A549 (cell line): ENCODE measurements around the gene CNDP1. TPM values are rescaled to one million over a fixed set of nuclear protein-coding genes. Genes with fewer than 3 reads are reported as not detected.

Experiments
- ATAC-seq, 2 experiments: fragments of 200-7000 bp in 1 of 2; fragments of >200 bp in 1 of 2; cut with Nextera tagmentation in 1 of 2; cut with Tn5 transposase in 1 of 2; 3 replicates each; pipeline versions ENCODE4 v1.8.0 to v1.9.1; 2018 to 2020; ENCODE audit warnings: mild to moderate bottlenecking in 1 of 2, moderate library complexity in 1 of 2
- CTCF ChIA-PET: fragments of 300-600 bp; sonication (Branson Sonifier 250); formaldehyde crosslinking; extraction: SDS; loops from one replicate; lab custom pipeline; 2021; ENCODE audit warnings: antibody characterized with exemption, inconsistent platforms; lab: Yijun Ruan, JAX
- POLR2A ChIA-PET: fragments of 350-600 bp; formaldehyde crosslinking; extraction: SDS; loops from one replicate; lab custom pipeline; 2021; ENCODE audit warnings: antibody characterized with exemption, inconsistent platforms; lab: Yijun Ruan, JAX
- DNase-seq, 2 experiments: peaks; one replicate each; pipeline versions ENCODE4 v3.0.0 to v3.0.0-alpha.2; 2011 to 2016; ENCODE audit warnings: low read depth in 1 of 2, low spot score in 1 of 2
- FAIRE-seq: peaks from 2 replicates; lab custom pipeline; 2011; peaks lifted over from hg19 to GRCh38; lab: Jason Lieb, UNC
- H3K27ac ChIP-seq, 2 experiments: fragments of >200 bp; sonication (Bioruptor Twin); formaldehyde crosslinking; 3 replicates each; pipeline ENCODE4 v1.5.1; 2016 to 2017
- H3K4me1 ChIP-seq: fragments of >200 bp; sonication (Bioruptor Twin); formaldehyde crosslinking; 3 replicates; pipeline ENCODE4 v1.6.1; 2016
- H3K4me2 ChIP-seq: fragments of >200 bp; sonication (Bioruptor Twin); formaldehyde crosslinking; 3 replicates; pipeline ENCODE4 v1.6.1; 2016
- H3K4me3 ChIP-seq: fragments of >200 bp; sonication (Bioruptor Twin); formaldehyde crosslinking; 3 replicates; pipeline ENCODE4 v1.5.1; 2016
- H3K9me3 ChIP-seq: fragments of >200 bp; sonication (Bioruptor Twin); formaldehyde crosslinking; 3 replicates; pipeline ENCODE4 v1.6.1; 2016
- CBX2 ChIP-seq: fragments of 200-600 bp; sonication (generic); IDR thresholded peaks from 2 replicates; pipeline ENCODE4 v1.6.1; 2016; ENCODE audit warnings: low read depth, mild to moderate bottlenecking, borderline replicate concordance
- CHD2 ChIP-seq: fragments of 150-350 bp; IDR thresholded peaks from 2 replicates; pipeline ENCODE4 v1.6.1; 2014; ENCODE audit warnings: low read length; ENCODE audit not compliant: partially characterized antibody
- EHMT2 ChIP-seq: fragments of 200-600 bp; sonication (generic); IDR thresholded peaks from 2 replicates; pipeline ENCODE4 v1.6.1; 2016; ENCODE audit warnings: antibody characterized with exemption, low read depth, mild to moderate bottlenecking, moderate library complexity
- ESRRA ChIP-seq: fragments of 150-350 bp; IDR thresholded peaks from 2 replicates; pipeline ENCODE4 v1.6.1; 2014; ENCODE audit warnings: mild to moderate bottlenecking, low read length, borderline replicate concordance
- FOXS1 ChIP-seq: fragments of 250-450 bp; sonication (Bioruptor Pico); IDR thresholded peaks from 2 replicates; pipeline ENCODE4 v1.5.0; 2020; ENCODE audit warnings: mild to moderate bottlenecking, moderate library complexity
- HDAC2 ChIP-seq: fragments of 200-600 bp; sonication (generic); IDR thresholded peaks from 2 replicates; pipeline ENCODE4 v1.6.1; 2016
- HEYL ChIP-seq: fragments of 250-450 bp; sonication (Bioruptor Pico); IDR thresholded peaks from 2 replicates; pipeline ENCODE4 v1.8.0; 2021; ENCODE audit warnings: mild to moderate bottlenecking, moderate library complexity
- HOXA7 ChIP-seq: fragments of 250-450 bp; sonication (Bioruptor Pico); IDR thresholded peaks from 2 replicates; pipeline ENCODE4 v1.5.0; 2020; ENCODE audit warnings: mild to moderate bottlenecking, moderate library complexity
- HOXB13 ChIP-seq: fragments of 250-450 bp; sonication (Bioruptor Pico); IDR thresholded peaks from 2 replicates; pipeline ENCODE4 v1.5.0; 2020; ENCODE audit warnings: low read depth, mild to moderate bottlenecking, moderate library complexity
- HOXB5 ChIP-seq: fragments of 250-450 bp; sonication (Bioruptor Pico); IDR thresholded peaks from 2 replicates; pipeline ENCODE4 v1.5.0; 2020; ENCODE audit warnings: mild to moderate bottlenecking, moderate library complexity
- JUN ChIP-seq, 2 experiments: fragments of >200 bp; sonication (Bioruptor Twin); formaldehyde crosslinking; IDR thresholded peaks; 2 replicates in 1 of 2; 3 replicates in 1 of 2; pipeline ENCODE4 v1.6.1; 2016 to 2017
- KDM1A ChIP-seq: fragments of 200-600 bp; sonication (generic); IDR thresholded peaks from 2 replicates; pipeline ENCODE4 v1.6.1; 2016; ENCODE audit warnings: low read depth, mild to moderate bottlenecking
- MAFK ChIP-seq: fragments of 450-650 bp; IDR thresholded peaks from 2 replicates; pipeline ENCODE4 v1.6.1; 2014; ENCODE audit not compliant: partially characterized antibody
- RARB ChIP-seq: fragments of 250-450 bp; sonication (Bioruptor Pico); IDR thresholded peaks from 2 replicates; pipeline ENCODE4 v1.8.0; 2021; ENCODE audit warnings: mild to moderate bottlenecking, moderate library complexity
- RNF2 ChIP-seq: fragments of 200-600 bp; sonication (generic); IDR thresholded peaks from 2 replicates; pipeline ENCODE4 v1.6.1; 2016; ENCODE audit warnings: low read depth, mild to moderate bottlenecking, antibody characterized with exemption, moderate library complexity, borderline replicate concordance
- SMC3 ChIP-seq: fragments of >200 bp; sonication (Bioruptor Twin); formaldehyde crosslinking; IDR thresholded peaks from 3 replicates; pipeline ENCODE4 v1.6.1; 2018; ENCODE audit warnings: inconsistent platforms
- TFCP2L1 ChIP-seq: fragments of 250-450 bp; sonication (Bioruptor Pico); IDR thresholded peaks from 2 replicates; pipeline ENCODE4 v1.5.0; 2021; ENCODE audit warnings: mild to moderate bottlenecking
- ZSCAN20 ChIP-seq: fragments of 250-450 bp; sonication (Bioruptor Pico); IDR thresholded peaks from 2 replicates; pipeline ENCODE4 v1.8.0; 2022; ENCODE audit warnings: mild to moderate bottlenecking, moderate library complexity
- WGBS: methylation state at CpG from one replicate; pipeline ENCODE4 v1.1.6; 2017; ENCODE audit errors: missing lambda C conversion rate; 5-methylcytosine and 5-hydroxymethylcytosine counted together
- polyA plus RNA-seq, 4 experiments: library from polyadenylated mRNA; depleted of rRNA in 3 of 4; stranded (reverse); fragments of >200 nt; fragmentation: RNase III in 1 of 4; extraction: RNeasy Plus Mini Kit Qiagen cat#74134 plus additional on column Dnase treatment in 1 of 4; gene quantifications; 2 replicates in 3 of 4; 3 replicates in 1 of 4; pipeline ENCODE4 v1.2.3, GENCODE V29; 2011 to 2017
- TF ChIP-seq, protein P1 (sequence below): IDR thresholded peaks from 2 replicates; pipeline ENCODE4 v1.6.1; 2012
- TF ChIP-seq, protein P2 (sequence below): fragments of >200 bp; sonication (Bioruptor Twin); formaldehyde crosslinking; IDR thresholded peaks from 3 replicates; pipeline ENCODE4 v1.6.1; 2016
- TF ChIP-seq, protein P3 (sequence below): IDR thresholded peaks from 2 replicates; pipeline ENCODE4 v1.6.1; 2012; ENCODE audit warnings: low read depth, borderline replicate concordance
- TF ChIP-seq, protein P4 (sequence below): IDR thresholded peaks from 2 replicates; pipeline ENCODE4 v1.6.1; 2012

CNDP1 gene
- polyA plus RNA-seq, 2 of the 4 experiments (the other 2 are of a cell fraction) = 0.16 TPM; not detected in 1

DNA sequence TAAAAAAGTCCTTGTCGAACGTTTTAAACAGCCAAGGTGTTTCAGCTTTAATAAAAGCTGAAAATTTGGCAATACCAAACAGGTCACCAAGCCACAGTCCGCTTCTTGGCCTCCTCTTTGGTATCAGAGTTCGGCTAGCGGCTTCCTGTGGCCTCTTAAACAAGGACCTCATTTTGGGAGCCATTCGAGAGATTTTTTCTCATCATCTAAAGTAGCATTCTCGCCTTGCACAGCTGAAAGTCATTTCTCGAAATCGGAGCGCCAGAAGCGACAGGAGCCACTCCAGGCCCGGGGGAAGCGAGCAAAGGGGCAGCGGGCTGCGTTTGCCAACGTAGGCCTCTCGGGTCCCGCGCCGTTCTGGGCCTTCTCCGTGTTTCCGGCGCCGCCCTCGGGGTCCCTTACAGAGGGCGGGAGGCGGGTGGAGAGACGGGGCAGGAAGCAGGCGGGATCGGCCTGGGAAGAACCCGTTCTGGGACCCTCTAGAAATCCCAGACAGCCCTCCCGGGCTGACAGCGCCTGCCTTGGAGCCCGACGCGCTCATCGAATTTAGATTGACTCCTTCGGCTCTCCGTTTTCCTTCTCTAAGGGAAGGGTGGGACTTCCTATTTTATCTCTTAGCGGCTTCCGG lies 62.8 kb downstream of the CNDP1 start (continued):
- TF ChIP-seq, protein P1, sequence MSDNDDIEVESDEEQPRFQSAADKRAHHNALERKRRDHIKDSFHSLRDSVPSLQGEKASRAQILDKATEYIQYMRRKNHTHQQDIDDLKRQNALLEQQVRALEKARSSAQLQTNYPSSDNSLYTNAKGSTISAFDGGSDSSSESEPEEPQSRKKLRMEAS = peak; percentile 69
- no peak for TF ChIP-seq EHMT2

DNA sequence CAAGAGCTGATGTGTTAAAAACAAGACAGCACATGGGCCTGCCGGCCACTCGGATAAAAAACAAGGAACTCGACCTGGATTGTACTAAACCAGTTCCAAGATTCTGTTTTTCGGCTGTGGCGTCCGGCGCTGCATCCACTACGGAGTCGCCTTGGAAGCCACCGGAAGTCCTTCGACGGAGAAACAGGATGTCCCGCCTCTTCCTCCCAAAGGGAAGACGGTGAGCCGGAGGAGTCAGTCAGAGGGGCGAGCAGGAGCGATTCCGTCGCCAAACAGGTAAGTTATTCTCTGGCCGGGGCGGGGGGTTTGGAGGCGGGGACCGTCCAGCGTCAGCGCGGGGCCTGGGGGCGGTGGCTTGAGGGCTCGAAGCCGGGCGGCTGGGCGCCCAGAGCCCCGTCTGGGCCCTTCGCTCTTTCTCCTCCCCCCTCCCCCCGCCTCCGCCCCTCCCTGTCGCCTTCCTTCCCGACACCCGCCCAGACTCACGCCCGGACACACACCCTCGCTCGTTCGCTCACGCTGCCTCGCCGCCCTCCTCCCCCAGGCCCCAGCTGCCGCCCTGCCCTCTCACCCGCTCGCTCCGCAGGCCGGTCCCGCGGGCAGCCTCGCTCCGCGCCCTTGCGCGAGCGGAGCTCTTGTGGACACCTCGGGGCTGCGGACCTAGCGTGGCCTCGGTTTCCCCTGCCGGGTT lies 63.5 kb downstream of the CNDP1 start, which contains the start of gene ZNF407:
Gene ZNF407 (plus strand): TSS at position 209 of the 688 bp plus-strand sequence. CDS start 33,150 bp downstream, outside the sequence.
- ChIA-PET POLR2A (interaction anchor here (1.1 kb wide), 1 partner anchor 23 kb away, joined by 3 read pairs; no protein-coding TSS in a partner anchor), CTCF (interaction anchor here (0.8 kb wide), 2 partner anchors 55 to 366 kb away, joined by 3 read pairs; no protein-coding TSS in a partner anchor)
- TF ChIP-seq ZSCAN20 (CRISPR knock-in tag) (no peak), HOXB5 (CRISPR knock-in tag) (no peak), HEYL (no peak), RARB (CRISPR knock-in tag) (no peak), JUN (IDR thresholded peaks at IDR 0.05) (peak in 1 of 2 experiments; percentile 41; a peak in 1 of 5 replicates)
- TF ChIP-seq, protein P2, sequence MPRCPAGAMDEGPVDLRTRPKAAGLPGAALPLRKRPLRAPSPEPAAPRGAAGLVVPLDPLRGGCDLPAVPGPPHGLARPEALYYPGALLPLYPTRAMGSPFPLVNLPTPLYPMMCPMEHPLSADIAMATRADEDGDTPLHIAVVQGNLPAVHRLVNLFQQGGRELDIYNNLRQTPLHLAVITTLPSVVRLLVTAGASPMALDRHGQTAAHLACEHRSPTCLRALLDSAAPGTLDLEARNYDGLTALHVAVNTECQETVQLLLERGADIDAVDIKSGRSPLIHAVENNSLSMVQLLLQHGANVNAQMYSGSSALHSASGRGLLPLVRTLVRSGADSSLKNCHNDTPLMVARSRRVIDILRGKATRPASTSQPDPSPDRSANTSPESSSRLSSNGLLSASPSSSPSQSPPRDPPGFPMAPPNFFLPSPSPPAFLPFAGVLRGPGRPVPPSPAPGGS = peak; percentile 39; the same call in 1 of the 3 replicates
- H3K27ac ChIP-seq = peak within 1 kb of the TSS; percentile 96 to 100
- FAIRE-seq (no peak), ATAC-seq (peak; percentile 90 to 93), DNase-seq (peak; percentile 57 to 92)
- peak within 1 kb of the TSS; percentile 86 for H3K4me2 ChIP-seq
- 0% methylated on average over 9 of the region's 64 CpGs for WGBS
- H3K9me3 ChIP-seq = peaks cover 5% of the 10 kb centered on the region; the same call in 1 of the 3 replicates
- H3K4me1 ChIP-seq = peaks cover 5% of the 10 kb centered on the region; the same call in 1 of the 3 replicates
- H3K4me3 ChIP-seq = peak within 1 kb of the TSS; percentile 76

DNA sequence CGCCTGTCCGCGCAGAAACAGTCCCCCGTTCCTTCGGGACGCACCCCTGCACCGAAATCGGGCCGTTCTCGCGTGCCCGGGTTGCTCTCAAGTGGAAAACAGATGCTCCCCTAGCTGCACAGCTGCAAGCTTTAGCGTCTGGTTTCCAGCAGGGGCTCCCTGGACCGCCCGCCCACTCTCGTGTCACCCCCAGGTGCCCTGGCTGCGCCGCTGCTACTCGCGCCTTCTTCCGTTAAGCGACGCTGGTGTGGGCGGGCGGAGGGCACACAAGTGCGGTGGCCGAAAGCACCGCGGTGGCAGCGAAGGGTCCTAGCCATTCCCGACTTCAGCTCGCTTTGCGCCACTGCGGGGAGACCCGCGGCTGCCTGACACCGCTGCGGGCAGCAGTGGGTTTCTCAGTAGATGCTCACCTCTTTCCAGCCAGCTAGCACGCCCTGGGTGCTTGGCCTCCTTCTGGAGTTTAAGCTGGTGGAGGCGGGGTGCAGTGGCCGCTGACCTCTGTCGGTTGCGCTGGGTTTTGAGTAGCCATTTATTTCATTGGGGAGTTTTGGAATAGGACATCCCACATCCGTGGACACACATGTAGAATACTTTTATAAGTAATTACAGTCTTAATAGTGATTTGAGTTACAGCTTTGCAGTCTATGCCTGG lies 64.2 kb downstream of the CNDP1 start:
- ChIA-PET POLR2A (interaction anchor here (1.1 kb wide), 1 partner anchor 22 kb away, joined by 3 read pairs; no protein-coding TSS in a partner anchor), CTCF (interaction anchor here (0.8 kb wide), 2 partner anchors 55 to 365 kb away, joined by 3 read pairs; no protein-coding TSS in a partner anchor)
- peak; percentile 31 to 51 for DNase-seq
- Histone ChIP-seq H3K4me2 (peak overlapping the region; percentile 86), H3K9me3 (0 out of 3 replicates have a peak, but pooled peaks cover 3% of the 10 kb centered on the region), H3K27ac (peak overlapping the region; percentile 96 to 100), H3K4me1 (peaks cover 5% of the 10 kb centered on the region; the same call in 1 of the 3 replicates), H3K4me3 (peak overlapping the region; percentile 76)
- no peak for FAIRE-seq
- 0% methylated on average over 5 of the region's 44 CpGs for WGBS
- peak; percentile 73 to 74 for ATAC-seq
- no peak for TF ChIP-seq TFCP2L1 (CRISPR knock-in tag)
- TF ChIP-seq SMC3 = no peak
- TF ChIP-seq JUN (IDR thresholded peaks at IDR 0.05) = 0 out of 5 replicates have a peak, but pooled peaks of 1 of the 2 experiments have one; percentile 3
- no peak for TF ChIP-seq CHD2
- TF ChIP-seq, protein P3, sequence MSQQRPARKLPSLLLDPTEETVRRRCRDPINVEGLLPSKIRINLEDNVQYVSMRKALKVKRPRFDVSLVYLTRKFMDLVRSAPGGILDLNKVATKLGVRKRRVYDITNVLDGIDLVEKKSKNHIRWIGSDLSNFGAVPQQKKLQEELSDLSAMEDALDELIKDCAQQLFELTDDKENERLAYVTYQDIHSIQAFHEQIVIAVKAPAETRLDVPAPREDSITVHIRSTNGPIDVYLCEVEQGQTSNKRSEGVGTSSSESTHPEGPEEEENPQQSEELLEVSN = no peak
- TF ChIP-seq ESRRA = no peak
- no peak for TF ChIP-seq CBX2
- TF ChIP-seq HOXA7 (CRISPR knock-in tag) = no peak
- TF ChIP-seq, all 56 proteins: peak for 1

DNA sequence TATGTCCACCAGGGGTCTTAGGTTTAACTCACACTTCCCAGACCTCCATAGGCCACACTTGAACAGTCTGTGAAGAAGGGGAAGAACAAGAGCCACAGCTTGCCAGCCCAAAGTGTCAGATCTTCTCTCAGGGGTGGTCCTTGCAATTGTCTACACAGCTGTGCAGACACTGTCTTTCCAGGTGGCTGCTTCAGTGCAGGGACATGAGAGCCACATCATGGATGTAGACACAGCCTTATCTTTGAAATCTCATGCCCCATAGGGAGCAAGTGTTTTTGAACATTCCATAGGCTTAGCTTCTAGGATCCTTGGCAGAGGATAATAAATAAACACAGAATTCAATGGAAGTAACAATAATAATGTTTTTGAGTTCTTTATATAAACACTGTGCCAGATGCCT lies 70.1 kb downstream of the CNDP1 start:
- H3K4me3 ChIP-seq = no peak overlapping the region
- no peak overlapping the region for H3K4me2 ChIP-seq
- no peaks in the 10 kb centered on the region; the same call in 2 of the 3 replicates for H3K4me1 ChIP-seq
- POLR2A ChIA-PET = no interaction called here
- CTCF ChIA-PET = interaction anchor here (0.9 kb wide), 1 partner anchor 80 kb away, joined by 3 read pairs; no protein-coding TSS in a partner anchor
- H3K27ac ChIP-seq = no peak overlapping the region
- ATAC-seq = no peak
- H3K9me3 ChIP-seq = no peaks in the 10 kb centered on the region
- FAIRE-seq = no peak
- DNase-seq = no peak
- TF ChIP-seq KDM1A (no peak), RNF2 (no peak), HOXB13 (CRISPR knock-in tag) (no peak), HDAC2 (no peak), MAFK (no peak), FOXS1 (CRISPR knock-in tag) (no peak), HOXB5 (CRISPR knock-in tag) (no peak)
- TF ChIP-seq, protein P4, sequence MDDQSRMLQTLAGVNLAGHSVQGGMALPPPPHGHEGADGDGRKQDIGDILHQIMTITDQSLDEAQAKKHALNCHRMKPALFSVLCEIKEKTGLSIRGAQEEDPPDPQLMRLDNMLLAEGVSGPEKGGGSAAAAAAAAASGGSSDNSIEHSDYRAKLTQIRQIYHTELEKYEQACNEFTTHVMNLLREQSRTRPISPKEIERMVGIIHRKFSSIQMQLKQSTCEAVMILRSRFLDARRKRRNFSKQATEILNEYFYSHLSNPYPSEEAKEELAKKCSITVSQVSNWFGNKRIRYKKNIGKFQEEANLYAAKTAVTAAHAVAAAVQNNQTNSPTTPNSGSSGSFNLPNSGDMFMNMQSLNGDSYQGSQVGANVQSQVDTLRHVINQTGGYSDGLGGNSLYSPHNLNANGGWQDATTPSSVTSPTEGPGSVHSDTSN = no peak
